ENCODE results near the gene SNTG2. TPM values are rescaled to one million over a fixed set of nuclear protein-coding genes. Genes with fewer than 3 reads are reported as not detected.

Gene SNTG2
- total RNA-seq, 4 donors from 2014 or later = 9.0 to 44.6 (median 30.8) TPM

DNA sequence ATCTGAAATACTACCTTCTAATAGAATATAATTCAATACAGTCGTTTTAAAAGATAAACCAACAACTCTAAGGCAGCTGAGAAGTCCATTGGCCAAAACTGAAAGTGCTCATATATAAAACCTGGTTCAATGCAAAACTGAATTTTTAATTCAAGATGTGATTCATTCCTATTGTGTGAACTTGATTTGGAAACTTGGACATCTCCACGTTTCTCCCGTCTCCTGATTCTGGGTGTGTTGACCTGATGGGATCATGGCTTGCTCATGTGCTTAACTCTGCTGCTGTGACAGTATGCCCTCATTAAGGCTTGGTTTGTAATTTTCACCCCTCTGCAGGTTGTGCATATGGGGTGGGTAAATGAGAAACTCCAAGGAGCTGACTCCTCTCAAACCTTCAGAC, 296.3 kb downstream of the SNTG2 start:
- WGBS, 2 donors = 49 to 65% methylated on average over 3 of the region's 3 CpGs
- Histone ChIP-seq H3K27me3 (no peaks in the 10 kb centered on the region), H3K36me3 (no peaks in the 10 kb centered on the region), H3K4me1 (no peaks in the 10 kb centered on the region), H3K27ac (no peak overlapping the region), H3K4me3 (no peak overlapping the region), H3K9me3 (no peaks in the 10 kb centered on the region)
- no peak for DNase-seq (ENCODE audit: low spot score in 2 of 2)
- TF ChIP-seq POLR2A (IDR thresholded peaks at IDR 0.05) (no peak), EP300 (IDR thresholded peaks at IDR 0.05) (no peak), CTCF (IDR thresholded peaks at IDR 0.05) (no peak)

- DNase-seq (ENCODE audit: low spot score in 2 of 2) = no peak
- H3K9me3 ChIP-seq = no peaks in the 10 kb centered on the region
- no peak overlapping the region for H3K27ac ChIP-seq
- TF ChIP-seq EP300 (IDR thresholded peaks at IDR 0.05) = no peak
- TF ChIP-seq CTCF (IDR thresholded peaks at IDR 0.05) = no peak
- no peak for TF ChIP-seq POLR2A (IDR thresholded peaks at IDR 0.05)
- no peaks in the 10 kb centered on the region for H3K4me1 ChIP-seq
- WGBS, 2 donors = 79 to 88% methylated on average over 5 of the region's 5 CpGs
- H3K4me3 ChIP-seq = no peak overlapping the region
- H3K27me3 ChIP-seq = no peaks in the 10 kb centered on the region
- H3K36me3 ChIP-seq = no peaks in the 10 kb centered on the region
Measured at GRCh38 chr2:1248187-1248586, 297.5 kb downstream of the SNTG2 start.

DNA sequence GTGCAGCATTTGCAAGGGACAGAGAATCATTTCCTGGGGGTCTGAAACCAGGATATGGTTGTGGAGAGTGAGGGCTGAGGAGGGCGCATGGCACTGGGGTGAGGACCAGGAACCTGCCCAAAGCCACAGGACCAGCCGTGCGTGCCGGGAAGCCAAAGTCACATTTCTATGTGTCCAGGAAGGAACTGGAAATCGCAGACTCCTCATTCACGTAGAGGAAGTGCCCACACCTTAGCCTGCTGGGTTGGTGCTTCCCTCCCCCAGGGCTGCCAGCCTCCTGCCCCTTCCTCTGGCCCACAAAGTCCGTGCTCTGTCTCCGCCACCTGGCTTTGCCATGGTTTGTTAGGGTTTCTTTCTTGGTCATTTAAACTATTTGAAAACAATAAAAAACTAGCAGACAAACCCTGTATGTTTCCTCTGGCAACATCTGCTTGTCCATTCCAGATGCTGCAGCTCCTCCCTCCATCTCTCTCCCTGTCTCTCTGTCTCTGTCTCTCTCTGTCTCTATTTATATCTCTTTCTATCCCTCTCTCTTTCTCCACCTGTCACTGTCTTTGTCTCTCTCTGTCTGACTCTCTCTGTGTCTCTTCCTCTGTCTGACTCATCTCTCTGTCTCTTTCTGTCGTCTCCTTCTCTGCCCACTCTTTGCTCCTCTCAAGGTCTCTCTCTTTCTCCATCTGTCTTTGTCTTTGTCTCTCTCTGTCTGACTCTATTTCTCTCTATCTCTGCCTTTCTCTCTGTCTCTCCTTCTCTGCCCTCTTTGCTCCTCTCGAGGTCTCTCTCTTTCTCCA, 299.4 kb downstream of the SNTG2 start:
- no peaks in the 10 kb centered on the region for H3K9me3 ChIP-seq
- H3K27ac ChIP-seq = no peak overlapping the region
- no peaks in the 10 kb centered on the region for H3K4me1 ChIP-seq
- no peaks in the 10 kb centered on the region for H3K36me3 ChIP-seq
- H3K27me3 ChIP-seq = no peaks in the 10 kb centered on the region
- 62 to 64% methylated on average over 10 of the region's 10 CpGs for WGBS, 2 donors
- H3K4me3 ChIP-seq = no peak overlapping the region
- DNase-seq (ENCODE audit: low spot score in 2 of 2) = no peak
- TF ChIP-seq EP300 (IDR thresholded peaks at IDR 0.05) (peak; percentile 21 to 22), POLR2A (IDR thresholded peaks at IDR 0.05) (no peak), CTCF (IDR thresholded peaks at IDR 0.05) (no peak)

DNA sequence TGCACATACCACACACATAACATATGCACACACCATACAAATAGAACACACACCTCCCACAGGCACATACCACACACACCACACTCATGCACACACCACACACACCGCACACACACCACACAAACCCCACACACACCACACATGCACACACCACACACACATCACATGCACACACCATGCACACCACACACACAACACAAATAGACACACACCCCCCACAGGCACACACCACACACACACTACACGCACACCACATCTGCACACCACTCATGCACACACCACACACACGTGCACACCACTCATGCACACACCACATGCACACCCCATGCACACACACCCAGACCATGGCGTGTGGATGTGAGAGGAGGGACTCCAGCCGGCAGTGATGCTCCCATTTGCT, 300.9 kb downstream of the SNTG2 start:
- Histone ChIP-seq H3K27ac (no peak overlapping the region), H3K4me3 (no peak overlapping the region), H3K4me1 (no peaks in the 10 kb centered on the region), H3K27me3 (no peaks in the 10 kb centered on the region), H3K36me3 (no peaks in the 10 kb centered on the region), H3K9me3 (no peaks in the 10 kb centered on the region)
- DNase-seq (ENCODE audit: low spot score in 2 of 2) = no peak
- TF ChIP-seq EP300 (IDR thresholded peaks at IDR 0.05) = no peak
- no peak for TF ChIP-seq CTCF (IDR thresholded peaks at IDR 0.05)
- TF ChIP-seq POLR2A (IDR thresholded peaks at IDR 0.05) = no peak
- 88 to 90% methylated on average over 5 of the region's 5 CpGs for WGBS, 2 donors

- Histone ChIP-seq H3K27ac (no peak overlapping the region), H3K4me1 (peaks cover 0 to 6% (median 0%) of the 10 kb centered on the region in 4 donors), H3K36me3 (no peaks in the 10 kb centered on the region), H3K4me3 (no peak overlapping the region), H3K9me3 (no peaks in the 10 kb centered on the region), H3K27me3 (no peaks in the 10 kb centered on the region)
- 62 to 72% methylated on average over 4 of the region's 4 CpGs for WGBS, 2 donors
- TF ChIP-seq CTCF (IDR thresholded peaks at IDR 0.05) (no peak), EP300 (IDR thresholded peaks at IDR 0.05) (peak in 1 of 2 donors; percentile 57)
- no peak for DNase-seq (ENCODE audit: low spot score in 2 of 2)
Measured at GRCh38 chr2:1253629-1254028, 303.0 kb downstream of the SNTG2 start.

Data from tibial nerve (tissue), 4 donors.